ENCODE data around the gene RASA4B. TPM values are rescaled to one million over a fixed set of nuclear protein-coding genes. Genes with fewer than 3 reads are reported as not detected.

RASA4B gene
- total RNA-seq, 1 experiment from 2014 or later: 0.76 TPM

Small RNA genes lying within 50 kb of the gene (microRNA-seq; reads per million reads assigned to microRNA genes)
- gene MIR4467 (2.1 reads per million), gene MIR5090 (6.0 reads per million, percentile 20 among the genes with 10 or more reads in this experiment)

Other genes with a start within 250 kb of the RASA4B start
- 2.7 and 3.7 TPM in 2 replicates for gene SH2B2, start 230.9 kb downstream of the RASA4B start, total RNA-seq (2022)
- not detected in 2 replicates for gene SPDYE6, start 161.3 kb downstream of the RASA4B start, total RNA-seq (2022)
- 19.4 and 20.2 TPM in 2 replicates for gene PRKRIP1, start 121.4 kb downstream of the RASA4B start, total RNA-seq (2022)
- gene ORAI2, start 84.2 kb downstream of the RASA4B start, total RNA-seq (2022): 11.3 and 11.4 TPM in 2 replicates
- gene ALKBH4, start 52.9 kb downstream of the RASA4B start, total RNA-seq (2022): 5.4 and 6.5 TPM in 2 replicates
- 17.6 and 18.0 TPM in 2 replicates for gene LRWD1, start 52.8 kb downstream of the RASA4B start, total RNA-seq (2022)
- gene POLR2J, start 38.9 kb downstream of the RASA4B start, total RNA-seq (2022): 29.4 and 30.6 TPM in 2 replicates
- gene UPK3BL2, start 25.9 kb upstream of the RASA4B start, total RNA-seq (2022): 17.4 and 18.3 TPM in 2 replicates
- gene SPDYE2, start 33.4 kb upstream of the RASA4B start, total RNA-seq (2022): not detected in 2 replicates
- gene POLR2J3, start 54.8 kb upstream of the RASA4B start, total RNA-seq (2022): 48.3 and 56.6 TPM in 2 replicates
- 8.6 and 10.7 TPM in 2 replicates for gene RASA4, start 99.0 kb upstream of the RASA4B start, total RNA-seq (2022)
- 22.0 and 22.5 TPM in 2 replicates for gene UPK3BL1, start 125.0 kb upstream of the RASA4B start, total RNA-seq (2022)
- not detected in 2 replicates for gene SPDYE2B, start 132.5 kb upstream of the RASA4B start, total RNA-seq (2022)
- gene POLR2J2, start 153.9 kb upstream of the RASA4B start, total RNA-seq (2022): 13.9 and 16.6 TPM in 2 replicates
- 9.1 and 9.9 TPM in 2 replicates for gene FAM185A, start 231.2 kb upstream of the RASA4B start, total RNA-seq (2022)

All from Calu3 (cell line).